Measurements from ENCODE around the gene FADS1.

- TF ChIP-seq CTCF (optimal IDR thresholded peaks at IDR 0.05 in 1 of 3, IDR thresholded peaks at IDR 0.05 in 1 of 3, conservative IDR thresholded peaks at IDR 0.05 in 1 of 3; ENCODE audit: extremely low read depth in 1 of 3, insufficient read depth in 2 of 3, low read length in 3 of 3) (no peak), EZH2 (IDR thresholded peaks at IDR 0.05; ENCODE audit: low read length) (no peak)
These were observed 23.5 kb downstream of the FADS1 start for GRCh38 chr11:61793083-61793828.

All from keratinocyte (primary cell).